ENCODE results near the gene ZNF577. TPM values are rescaled to one million over a fixed set of nuclear protein-coding genes. Genes with fewer than 3 reads are reported as not detected.
A peak's percentile ranks its signal among the peaks of the same experiment; 100 is the strongest.

ZNF577 gene
- total RNA-seq, 1 donor from 2014 or later: 7.6 TPM

DNA sequence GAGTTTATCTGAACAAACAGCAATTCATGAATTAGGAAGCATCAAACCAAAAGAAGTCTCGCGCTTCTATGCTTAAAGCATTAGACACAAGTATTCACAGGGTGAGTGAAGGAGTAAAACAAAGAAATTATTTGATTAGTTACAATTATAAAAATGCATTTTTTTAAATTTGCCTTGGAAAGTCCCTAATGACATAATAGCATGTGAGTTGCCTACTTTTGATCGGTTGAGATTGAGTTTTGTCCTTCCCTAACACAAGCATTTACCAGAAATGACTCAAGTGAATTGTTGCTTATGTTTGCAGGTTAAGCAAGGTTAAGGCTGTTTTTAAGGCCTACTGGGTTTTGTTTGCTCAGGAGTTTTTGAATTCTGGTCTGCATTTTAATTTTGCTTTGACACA is 17.5 kb upstream of the ZNF577 start:
- Histone ChIP-seq H3K4me2 (ENCODE audit: low read length) (peak overlapping the region; percentile 98), H3K9me3 (ENCODE audit: insufficient read depth, low read depth, low read length) (peaks cover 16% of the 10 kb centered on the region), H3K27ac (ENCODE audit: low read depth, low read length) (no peak overlapping the region)

DNA sequence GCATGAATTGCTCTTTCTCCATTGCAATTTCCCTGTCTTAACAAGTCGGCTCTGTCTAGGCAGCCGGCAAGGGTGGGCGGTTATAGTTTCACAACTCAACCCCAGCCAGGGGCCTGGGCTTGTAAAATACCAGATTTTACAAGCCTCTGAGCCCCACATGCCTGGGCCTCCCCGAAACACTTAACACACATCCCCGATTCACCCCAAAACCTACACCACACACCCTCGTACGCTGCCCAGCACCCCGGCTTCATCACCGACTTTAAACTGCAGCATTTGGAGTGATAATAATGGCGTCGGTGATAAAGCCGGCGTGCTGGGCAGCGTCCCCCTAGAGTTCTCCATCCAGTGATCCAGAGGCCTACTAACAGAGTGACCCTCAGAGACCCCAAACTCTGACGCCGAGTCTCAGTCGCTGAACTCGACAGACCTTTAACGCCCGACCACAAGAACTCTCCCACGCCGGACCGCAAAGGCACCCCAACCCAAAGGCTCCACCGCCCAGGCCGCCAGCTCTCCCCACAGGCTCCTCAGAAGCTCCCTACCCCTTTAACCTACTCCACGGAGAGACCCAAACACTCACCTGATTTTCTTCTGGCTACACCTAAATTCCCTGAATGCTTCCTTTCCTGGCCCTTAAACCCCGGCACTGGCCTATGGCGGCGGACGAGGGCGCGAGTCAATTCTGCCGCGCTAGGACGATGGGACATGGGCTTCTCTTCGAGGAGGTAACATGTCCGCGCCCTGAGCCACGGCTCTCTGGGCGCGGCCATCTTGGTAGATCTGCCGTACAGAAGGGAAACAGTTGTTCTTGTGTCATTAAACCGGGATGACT is 16.8 kb upstream of the ZNF577 start, which contains the start of gene ZNF649:
TSS of gene ZNF649 (minus strand) at position 687 of the 835 bp plus-strand sequence. CDS start 4,910 bp downstream, outside the sequence.
- peak within 1 kb of the TSS; percentile 100 for H3K4me3 Mint-ChIP-seq (ENCODE audit: unreplicated experiment)
- peak within 1 kb of the TSS; percentile 67 for H3K27ac ChIP-seq (ENCODE audit: low read depth, low read length)
- peak within 1 kb of the TSS; percentile 94 for H2AFZ ChIP-seq (ENCODE audit: low read depth, low read length)
- TF ChIP-seq EZH2 (IDR thresholded peaks at IDR 0.05; ENCODE audit: insufficient read depth, low read length) (no peak), CTCF (IDR thresholded peaks at IDR 0.05; ENCODE audit: insufficient read depth, low read depth, low read length) (no peak)
- H3K27me3 ChIP-seq (ENCODE audit: insufficient read depth, low read length): no peaks in the 10 kb centered on the region
- FAIRE-seq: no peak
- no peaks in the 10 kb centered on the region for H3K4me1 ChIP-seq (ENCODE audit: insufficient read depth, low read length)
- H3K27ac Mint-ChIP-seq (ENCODE audit: unreplicated experiment): peak within 1 kb of the TSS; percentile 92
- peaks cover 16% of the 10 kb centered on the region for H3K9me3 ChIP-seq (ENCODE audit: insufficient read depth, low read depth, low read length)
- peak within 1 kb of the TSS; percentile 98 for H3K4me3 ChIP-seq (ENCODE audit: insufficient read depth, low read depth, low read length)
- peak within 1 kb of the TSS; percentile 92 for H3K9ac ChIP-seq (ENCODE audit: low read length)
- DNase-seq (ENCODE audit: low read depth): peak; percentile 72
- peaks cover 44% of the 10 kb centered on the region for H3K9me3 Mint-ChIP-seq (ENCODE audit: unreplicated experiment)
- H3K4me2 ChIP-seq (ENCODE audit: low read length): peak within 1 kb of the TSS; percentile 98
- H3K36me3 ChIP-seq (ENCODE audit: insufficient read depth, low read length): peaks cover 6% of the 10 kb centered on the region
- H3K27me3 Mint-ChIP-seq (ENCODE audit: low read depth, unreplicated experiment): no peaks in the 10 kb centered on the region
- H3K36me3 Mint-ChIP-seq (ENCODE audit: low read depth, unreplicated experiment): peaks cover 17% of the 10 kb centered on the region
- no peaks in the 10 kb centered on the region for H3K4me1 Mint-ChIP-seq (ENCODE audit: low read depth, unreplicated experiment)
- H3K79me2 ChIP-seq (ENCODE audit: insufficient read depth, low read length): peaks cover 50% of the 10 kb centered on the region
- peaks cover 7% of the 10 kb centered on the region for H4K20me1 ChIP-seq (ENCODE audit: insufficient read depth, low read length)

More for the DNA sequence above, 17.5 kb upstream of the ZNF577 start:
- Histone ChIP-seq H3K79me2 (ENCODE audit: insufficient read depth, low read length) (peaks cover 44% of the 10 kb centered on the region), H3K9ac (ENCODE audit: low read length) (no peak overlapping the region), H4K20me1 (ENCODE audit: insufficient read depth, low read length) (peaks cover 7% of the 10 kb centered on the region), H2AFZ (ENCODE audit: low read depth, low read length) (peak overlapping the region; percentile 94), H3K4me1 (ENCODE audit: insufficient read depth, low read length) (no peaks in the 10 kb centered on the region), H3K4me3 (ENCODE audit: insufficient read depth, low read depth, low read length) (peak overlapping the region; percentile 98), H3K27me3 (ENCODE audit: insufficient read depth, low read length) (no peaks in the 10 kb centered on the region), H3K36me3 (ENCODE audit: insufficient read depth, low read length) (no peaks in the 10 kb centered on the region)
- Mint-ChIP-seq H3K36me3 (ENCODE audit: low read depth, unreplicated experiment) (peaks cover 11% of the 10 kb centered on the region), H3K4me1 (ENCODE audit: low read depth, unreplicated experiment) (no peaks in the 10 kb centered on the region), H3K9me3 (ENCODE audit: unreplicated experiment) (peaks cover 44% of the 10 kb centered on the region), H3K27ac (ENCODE audit: unreplicated experiment) (no peak overlapping the region), H3K4me3 (ENCODE audit: unreplicated experiment) (peak overlapping the region; percentile 100), H3K27me3 (ENCODE audit: low read depth, unreplicated experiment) (no peaks in the 10 kb centered on the region)
- DNase-seq (ENCODE audit: low read depth) (no peak), FAIRE-seq (no peak)
- TF ChIP-seq EZH2 (IDR thresholded peaks at IDR 0.05; ENCODE audit: insufficient read depth, low read length): no peak
- no peak for TF ChIP-seq CTCF (IDR thresholded peaks at IDR 0.05; ENCODE audit: insufficient read depth, low read depth, low read length)

DNA sequence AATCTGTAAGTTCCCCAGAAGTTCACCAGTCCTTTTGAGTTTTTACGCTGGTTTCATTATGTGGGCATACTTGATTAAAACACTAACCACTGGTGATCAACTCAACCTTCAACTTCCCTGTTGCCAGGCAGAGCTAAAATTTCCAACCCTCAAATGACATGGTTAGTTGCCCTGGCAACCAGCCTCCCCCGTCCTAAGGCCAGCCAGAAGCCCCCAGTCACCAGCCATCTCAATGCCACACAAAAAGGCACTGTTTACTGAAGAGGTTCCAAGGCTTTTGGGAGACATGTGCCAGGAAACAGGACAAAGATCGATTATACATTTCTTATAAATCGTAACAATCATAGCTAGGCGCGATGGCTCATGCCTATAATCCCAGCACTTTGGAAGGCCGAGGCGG is 15.4 kb upstream of the ZNF577 start:
- H3K36me3 Mint-ChIP-seq (ENCODE audit: low read depth, unreplicated experiment): peaks cover 22% of the 10 kb centered on the region

More for the DNA sequence above, 15.4 kb upstream of the ZNF577 start:
- H3K9ac ChIP-seq (ENCODE audit: low read length): no peak overlapping the region
- DNase-seq (ENCODE audit: low read depth) (no peak), FAIRE-seq (no peak)
- TF ChIP-seq CTCF (IDR thresholded peaks at IDR 0.05; ENCODE audit: insufficient read depth, low read depth, low read length) (no peak), EZH2 (IDR thresholded peaks at IDR 0.05; ENCODE audit: insufficient read depth, low read length) (no peak)
- Mint-ChIP-seq H3K4me3 (ENCODE audit: unreplicated experiment) (peak overlapping the region; percentile 100), H3K4me1 (ENCODE audit: low read depth, unreplicated experiment) (no peaks in the 10 kb centered on the region), H3K27me3 (ENCODE audit: low read depth, unreplicated experiment) (no peaks in the 10 kb centered on the region), H3K9me3 (ENCODE audit: unreplicated experiment) (peaks cover 41% of the 10 kb centered on the region), H3K27ac (ENCODE audit: unreplicated experiment) (peak overlapping the region; percentile 41)
- H4K20me1 ChIP-seq (ENCODE audit: insufficient read depth, low read length): peaks cover 7% of the 10 kb centered on the region
- peaks cover 16% of the 10 kb centered on the region for H3K9me3 ChIP-seq (ENCODE audit: insufficient read depth, low read depth, low read length)
- H3K36me3 ChIP-seq (ENCODE audit: insufficient read depth, low read length): peaks cover 15% of the 10 kb centered on the region
- H3K4me2 ChIP-seq (ENCODE audit: low read length): peak overlapping the region; percentile 98
- no peak overlapping the region for H3K27ac ChIP-seq (ENCODE audit: low read depth, low read length)
- peaks cover 57% of the 10 kb centered on the region for H3K79me2 ChIP-seq (ENCODE audit: insufficient read depth, low read length)
- H3K4me3 ChIP-seq (ENCODE audit: insufficient read depth, low read depth, low read length): peak overlapping the region; percentile 98
- no peaks in the 10 kb centered on the region for H3K27me3 ChIP-seq (ENCODE audit: insufficient read depth, low read length)
- no peaks in the 10 kb centered on the region for H3K4me1 ChIP-seq (ENCODE audit: insufficient read depth, low read length)
- H2AFZ ChIP-seq (ENCODE audit: low read depth, low read length): no peak overlapping the region

All from astrocyte (in vitro differentiated cells and primary cell).